HepG2 (cell line): Measurements from ENCODE around the gene ZC2HC1B.

Experiments
- ARID5B ChIP-seq: IDR thresholded peaks from 2 replicates; pipeline ENCODE4 v1.4.0; 2020; ENCODE audit warnings: mild to moderate bottlenecking, missing genetic modification reagents
- BHLHE40 ChIP-seq: IDR thresholded peaks from 2 replicates; pipeline ENCODE4 v1.6.1; 2011; ENCODE audit warnings: low read length, improper control_type of control experiment
- BRD4 ChIP-seq: sonication (generic); formaldehyde crosslinking; IDR thresholded peaks from 2 replicates; pipeline ENCODE4 v1.4.0; 2020; ENCODE audit warnings: missing genetic modification reagents
- IRF1 ChIP-seq: sonication (generic); formaldehyde crosslinking; IDR thresholded peaks from 2 replicates; pipeline ENCODE4 v1.4.0; 2020; ENCODE audit warnings: low read depth, mild to moderate bottlenecking, missing genetic modification reagents
- KLF12 ChIP-seq: sonication (generic); formaldehyde crosslinking; IDR thresholded peaks from 2 replicates; pipeline ENCODE4 v1.4.0; 2020; ENCODE audit warnings: missing genetic modification reagents, borderline replicate concordance
- MTA3 ChIP-seq: sonication (generic); formaldehyde crosslinking; IDR thresholded peaks from 2 replicates; pipeline ENCODE4 v1.4.0; 2020; ENCODE audit warnings: missing genetic modification reagents
- POLR2A ChIP-seq, 2 experiments: IDR thresholded peaks; 2 replicates each; pipeline ENCODE4 v1.6.1; 2011; ENCODE audit warnings: low read depth in 2 of 2, low read length in 2 of 2, mild to moderate bottlenecking in 1 of 2, moderate library complexity in 1 of 2; ENCODE audit not compliant: insufficient read depth in 1 of 2
- RAD51 ChIP-seq: fragments of 450-650 bp; IDR thresholded peaks from 2 replicates; pipeline ENCODE4 v1.6.1; 2016; ENCODE audit warnings: borderline replicate concordance
- SMAD1 ChIP-seq: sonication (generic); formaldehyde crosslinking; IDR thresholded peaks from 2 replicates; pipeline ENCODE4 v1.4.0; 2020; ENCODE audit warnings: missing genetic modification reagents, low read depth, mild to moderate bottlenecking, borderline replicate concordance
- SMAD3 ChIP-seq: sonication (generic); formaldehyde crosslinking; IDR thresholded peaks from 2 replicates; pipeline ENCODE4 v1.4.0; 2020; ENCODE audit warnings: missing genetic modification reagents
- ZBTB26 ChIP-seq: IDR thresholded peaks from 2 replicates; pipeline ENCODE4 v1.6.1; 2016; ENCODE audit warnings: missing compliant biosample characterization, missing genetic modification reagents, borderline replicate concordance
- ZBTB8A ChIP-seq: sonication (generic); formaldehyde crosslinking; IDR thresholded peaks from 2 replicates; pipeline ENCODE4 v1.4.0; 2020; ENCODE audit warnings: mild to moderate bottlenecking, low read depth, missing genetic modification reagents, borderline replicate concordance
- ZNF414 ChIP-seq: sonication (generic); formaldehyde crosslinking; IDR thresholded peaks from 2 replicates; pipeline ENCODE4 v1.5.0; 2020; ENCODE audit warnings: missing genetic modification reagents
- ZNF431 ChIP-seq: sonication (generic); formaldehyde crosslinking; IDR thresholded peaks from 2 replicates; pipeline ENCODE4 v1.9.0; 2022; ENCODE audit warnings: missing genetic modification reagents, low read depth, mild to moderate bottlenecking, borderline replicate concordance

- TF ChIP-seq ZNF414 (no peak), POLR2A (IDR thresholded peaks at IDR 0.05; ENCODE audit: insufficient read depth in 1 of 2, low read depth in 2 of 2, low read length in 2 of 2) (no peak), SMAD3 (no peak), IRF1 (CRISPR knock-in tag) (no peak), ZBTB8A (no peak), BRD4 (no peak), MTA3 (CRISPR knock-in tag) (no peak), ZBTB26 (CRISPR knock-in tag) (no peak), BHLHE40 (no peak), RAD51 (no peak), SMAD1 (CRISPR knock-in tag) (no peak), KLF12 (no peak), ZNF431 (CRISPR knock-in tag) (no peak), ARID5B (CRISPR knock-in tag) (no peak)
These were observed 7.9 kb downstream of the ZC2HC1B start for GRCh38 chr6:143872201-143872600.
